K562 treated with DMSO at 1 percent for 4 hours (cell line): ENCODE data around the gene C2orf49. TPM values are rescaled to one million over a fixed set of nuclear protein-coding genes. Genes with fewer than 3 reads are reported as not detected.

Experiments
- total RNA-seq: library from RNA; unstranded; fragments of 300-600 nt; gene quantifications from 2 replicates; pipeline ENCODE4 v1.2.3, GENCODE V29; 2022; ENCODE audit not compliant: insufficient read depth

The C2orf49 gene
- 10.4 and 11.0 TPM in 2 replicates for total RNA-seq

GRCh38 chr2:105337122-105338019 is at the start of gene C2orf49:
Gene C2orf49, plus strand, starts transcription at chr2:105337540. Its CDS starts 48 bp downstream, at chr2:105337588.

GRCh38 chr2:105329561-105330495 is 7.5 kb upstream of the C2orf49 start, which contains the start of gene TGFBRAP1:
Gene TGFBRAP1, minus strand, starts transcription at chr2:105329735. Its CDS starts 21,434 bp downstream, at chr2:105308301.

GRCh38 chr2:105398336-105399206 is 61.2 kb downstream of the C2orf49 start, which contains the start of gene FHL2:
Gene FHL2, minus strand, starts transcription at chr2:105399051. Its CDS starts 12,535 bp downstream, at chr2:105386516.

Other genes with a start within 250 kb of the C2orf49 start
- not detected in 2 replicates for gene GPR45, start 95.8 kb upstream of the C2orf49 start, total RNA-seq
- 9.9 and 11.5 TPM in 2 replicates for gene TGFBRAP1, start 7.8 kb upstream of the C2orf49 start, total RNA-seq
- gene FHL2, start 61.5 kb downstream of the C2orf49 start, total RNA-seq = 31.9 and 39.1 TPM in 2 replicates